Osteocyte (in vitro differentiated cells): ENCODE measurements around the gene EIF4ENIF1. TPM values are rescaled to one million over a fixed set of nuclear protein-coding genes. Genes with fewer than 3 reads are reported as not detected.
"Not testable (repeated sequence)": the region's sequence is repeated elsewhere in the genome, so short reads cannot be mapped to it uniquely, and the experiment has no call there.

Source experiments
- DNase-seq: peaks from one replicate; pipeline ENCODE4 v3.0.0; 2021; ENCODE audit warnings: mixed read lengths; ENCODE audit not compliant: unreplicated experiment; ENCODE audit errors: extremely low spot score
- H3K27ac Mint-ChIP-seq: one replicate; pipeline ENCODE4 v1.8.0; 2021; ENCODE audit warnings: mild to moderate bottlenecking, mixed read lengths; ENCODE audit not compliant: unreplicated experiment
- H3K27me3 Mint-ChIP-seq: one replicate; pipeline ENCODE4 v1.8.0; 2021; ENCODE audit warnings: mixed read lengths; ENCODE audit not compliant: unreplicated experiment
- H3K36me3 Mint-ChIP-seq: one replicate; pipeline ENCODE4 v1.8.0; 2021; ENCODE audit warnings: mixed read lengths; ENCODE audit not compliant: unreplicated experiment
- H3K4me1 Mint-ChIP-seq: one replicate; pipeline ENCODE4 v1.8.0; 2021; ENCODE audit warnings: mixed read lengths; ENCODE audit not compliant: unreplicated experiment
- H3K4me3 Mint-ChIP-seq: one replicate; pipeline ENCODE4 v1.8.0; 2021; ENCODE audit warnings: mild to moderate bottlenecking, moderate library complexity, mixed read lengths; ENCODE audit not compliant: unreplicated experiment
- H3K9me3 Mint-ChIP-seq: one replicate; pipeline ENCODE4 v1.8.0; 2021; ENCODE audit warnings: mixed read lengths; ENCODE audit not compliant: unreplicated experiment
- CTCF ChIP-seq: fragments of 200-600 bp; sonication (generic); IDR thresholded peaks from 2 replicates; pipeline ENCODE4 v1.5.0; 2021; ENCODE audit warnings: antibody characterized with exemption, mild to moderate bottlenecking, moderate library complexity
- total RNA-seq: library from RNA; stranded (reverse); gene quantifications from 2 replicates; pipeline ENCODE4 v1.2.1, GENCODE V29; 2021

The EIF4ENIF1 gene
- total RNA-seq, 1 donor from 2014 or later = 38.4 TPM

DNA sequence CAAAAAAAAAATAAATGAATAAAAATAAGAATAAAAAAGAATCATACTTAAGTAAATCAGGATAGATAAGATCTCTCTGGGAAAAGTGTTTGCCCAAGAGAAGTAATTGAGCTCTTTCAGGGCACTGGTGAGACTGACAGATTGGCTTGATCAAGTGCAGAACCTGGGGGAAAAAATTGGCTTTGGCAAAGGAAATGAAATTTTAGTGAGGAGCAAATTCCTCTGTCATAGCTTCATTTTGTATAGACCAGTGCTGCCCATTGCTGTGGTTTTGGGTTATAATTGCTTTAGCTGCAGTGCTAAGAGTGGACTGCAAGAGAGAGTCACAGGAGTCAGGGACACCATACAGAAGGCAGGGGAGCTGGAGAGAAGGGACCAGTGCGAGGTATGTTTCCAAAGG lies 42.4 kb upstream of the EIF4ENIF1 start:
- H3K36me3 Mint-ChIP-seq = peaks cover 4% of the 10 kb centered on the region
- no peak overlapping the region for H3K4me3 Mint-ChIP-seq
- H3K9me3 Mint-ChIP-seq = no peaks in the 10 kb centered on the region
- no peak for TF ChIP-seq CTCF
- H3K4me1 Mint-ChIP-seq = peaks cover 28% of the 10 kb centered on the region
- peak overlapping the region; percentile 64 for H3K27ac Mint-ChIP-seq
- DNase-seq = no peak
- H3K27me3 Mint-ChIP-seq = no peaks in the 10 kb centered on the region

DNA sequence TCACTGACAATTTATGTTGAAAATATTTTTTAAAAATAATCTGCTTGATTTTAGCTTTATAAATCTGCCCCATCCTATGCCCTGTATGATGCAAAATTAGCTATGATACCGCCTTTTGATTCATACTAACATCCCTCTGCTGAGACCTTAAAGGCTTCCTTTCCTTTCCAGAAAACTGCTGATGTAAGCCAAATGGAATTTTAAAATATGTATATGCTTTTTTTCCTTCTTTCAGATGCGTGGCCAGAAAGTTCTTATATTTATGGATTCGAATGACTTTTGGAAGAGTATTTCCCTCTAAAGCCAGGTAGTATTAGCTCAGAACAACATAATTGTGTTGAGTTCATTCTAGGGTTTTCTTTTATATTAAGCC lies 41.2 kb upstream of the EIF4ENIF1 start:
- peak overlapping the region; percentile 94 for H3K27ac Mint-ChIP-seq

DNA sequence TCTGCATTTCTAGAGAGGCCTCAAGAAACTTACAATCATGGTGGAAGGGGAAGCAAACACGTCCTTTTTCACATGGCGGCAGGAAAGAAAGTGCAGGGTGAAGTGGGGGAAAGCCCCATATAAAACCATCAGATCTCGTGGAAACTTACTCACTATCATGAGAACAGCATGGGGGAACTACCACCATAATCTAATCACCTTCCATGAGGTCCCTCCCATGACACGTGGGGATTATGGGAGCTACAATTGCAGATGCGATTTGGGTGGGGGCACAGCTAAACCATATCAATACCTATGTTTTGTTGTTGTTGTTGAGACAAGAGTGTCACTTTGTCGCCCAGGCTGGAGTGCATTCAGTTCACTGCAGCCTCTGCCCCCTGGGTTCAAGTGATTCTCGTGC lies 36.6 kb upstream of the EIF4ENIF1 start:
- Mint-ChIP-seq H3K9me3 (peaks cover 5% of the 10 kb centered on the region), H3K4me3 (no peak overlapping the region), H3K4me1 (peaks cover 20% of the 10 kb centered on the region), H3K27me3 (no peaks in the 10 kb centered on the region), H3K36me3 (peaks cover 2% of the 10 kb centered on the region), H3K27ac (no peak overlapping the region)
- no peak for TF ChIP-seq CTCF
- DNase-seq = no peak

More for the DNA sequence above, 41.2 kb upstream of the EIF4ENIF1 start:
- no peak for DNase-seq
- TF ChIP-seq CTCF = no peak
- Mint-ChIP-seq H3K36me3 (peaks cover 4% of the 10 kb centered on the region), H3K9me3 (peaks cover 3% of the 10 kb centered on the region), H3K4me3 (peak overlapping the region; percentile 26), H3K27me3 (no peaks in the 10 kb centered on the region), H3K4me1 (peaks cover 28% of the 10 kb centered on the region)

DNA sequence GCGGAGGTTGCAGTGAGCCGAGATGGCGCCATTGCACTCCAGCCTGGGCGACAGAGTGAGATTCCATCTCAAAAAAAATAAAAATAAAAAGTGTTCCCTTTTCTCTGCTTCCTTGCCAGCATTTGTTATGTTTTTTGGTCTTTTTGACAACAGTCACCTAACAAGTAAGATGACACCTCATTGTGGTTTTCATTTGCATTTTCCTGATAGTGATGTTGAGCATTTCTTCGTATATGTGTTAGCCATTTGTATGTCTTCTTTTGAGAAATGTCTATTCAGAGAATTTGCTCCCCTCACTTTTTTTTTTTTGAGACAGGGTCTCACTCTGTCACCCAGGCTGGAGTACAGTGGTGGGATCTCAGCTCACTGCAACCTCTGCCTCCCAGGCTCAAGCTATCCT lies 34.5 kb upstream of the EIF4ENIF1 start:
- DNase-seq, H3K36me3 Mint-ChIP-seq, H3K4me3 Mint-ChIP-seq, H3K9me3 Mint-ChIP-seq, H3K27ac Mint-ChIP-seq, H3K27me3 Mint-ChIP-seq, H3K4me1 Mint-ChIP-seq: not testable (repeated sequence)

GRCh38 chr22:31520051-31520450 lies 30.4 kb upstream of the EIF4ENIF1 start:
- TF ChIP-seq CTCF = no peak
- Mint-ChIP-seq H3K36me3 (peaks cover 3% of the 10 kb centered on the region), H3K4me3 (no peak overlapping the region), H3K27me3 (no peaks in the 10 kb centered on the region), H3K27ac (no peak overlapping the region), H3K4me1 (peaks cover 1% of the 10 kb centered on the region), H3K9me3 (no peaks in the 10 kb centered on the region)
- DNase-seq = no peak
